Gastrocnemius medialis (tissue), 4 donors: Measurements from ENCODE around the gene PRSS48. TPM values are rescaled to one million over a fixed set of nuclear protein-coding genes. Genes with fewer than 3 reads are reported as not detected.

ENCODE experiments used
- ATAC-seq, 2 donors: fragments of 150-250 bp; one replicate each; pipeline ENCODE4 v1.9.1; 2016
- DNase-seq, 2 donors: peaks; one replicate each; pipeline ENCODE4 v3.0.0-alpha.2; 2019
- H3K27ac ChIP-seq, 4 donors: fragments of 200-600 bp; sonication (generic); 1 replicate in 1 of 4; 2 replicates in 3 of 4; pipeline ENCODE4 v1.5.1; 2016 to 2018; ENCODE audit warnings: mild to moderate bottlenecking in 2 of 4, moderate library complexity in 1 of 4
- H3K27me3 ChIP-seq, 3 donors: fragments of 200-600 bp; sonication (generic) in 2 of 3; 1 replicate in 1 of 3; 2 replicates in 2 of 3; pipeline versions ENCODE4 v1.5.1 to v1.6.0; 2016 to 2019; ENCODE audit warnings: mild to moderate bottlenecking in 1 of 3, moderate library complexity in 1 of 3
- H3K36me3 ChIP-seq, 2 donors: fragments of 200-600 bp; sonication (generic) in 1 of 2; one replicate each; pipeline ENCODE4 v1.5.1; 2017 to 2018
- H3K4me1 ChIP-seq, 2 donors: fragments of 200-600 bp; sonication (generic) in 1 of 2; one replicate each; pipeline ENCODE4 v1.5.1; 2016 to 2017; ENCODE audit warnings: mild to moderate bottlenecking in 2 of 2
- H3K4me3 ChIP-seq, 4 donors: fragments of 200-600 bp; sonication (generic) in 3 of 4; 1 replicate in 1 of 4; 2 replicates in 3 of 4; pipeline ENCODE4 v1.5.1; 2016 to 2019; ENCODE audit warnings: mild to moderate bottlenecking in 2 of 4
- H3K9me3 ChIP-seq, 3 donors: fragments of 200-600 bp; sonication (generic) in 2 of 3; 1 replicate in 1 of 3; 2 replicates in 2 of 3; pipeline ENCODE4 v1.5.1; 2016 to 2019
- POLR2A ChIP-seq, 2 donors: fragments of 450-650 bp; IDR thresholded peaks; one replicate each; pipeline ENCODE4 v1.6.1; 2017; ENCODE audit warnings: antibody characterized with exemption in 2 of 2, mild to moderate bottlenecking in 2 of 2, moderate library complexity in 2 of 2
- in situ Hi-C, 4 donors: fragments of 200-750 bp; cut with MboI; loops; one replicate each; pipeline versions ENCODE4 v1.15.0 to v1.8.0; 2017; ENCODE audit warnings: low sequenced_read_pairs in 4 of 4
- intact Hi-C: fragments of 100-400 bp; cut with DNase I; formaldehyde crosslinking; loops from one replicate; pipeline ENCODE4 v1.15.1; 2023; ENCODE audit warnings: low total_unique reads
- total RNA-seq, 4 donors: library from RNA; depleted of rRNA; stranded (reverse); fragments of >200 nt; gene quantifications; one replicate each; pipeline versions ENCODE4 v1.1.0 to v1.2.3, GENCODE V29; 2016
- TF ChIP-seq, protein P1 (sequence below), 5 experiments: fragments of 450-650 bp in 3 of 5; fragments of 200-600 bp in 2 of 5; sonication (generic) in 2 of 5; IDR thresholded peaks in 4 of 5; conservative IDR thresholded peaks in 1 of 5; 1 replicate in 4 of 5; 2 replicates in 1 of 5; pipeline ENCODE4 v1.5.1; 2016 to 2019; ENCODE audit warnings: antibody characterized with exemption in 5 of 5, mild to moderate bottlenecking in 3 of 5, moderate library complexity in 3 of 5

The PRSS48 gene
- total RNA-seq, 4 donors from 2014 or later = not detected

DNA sequence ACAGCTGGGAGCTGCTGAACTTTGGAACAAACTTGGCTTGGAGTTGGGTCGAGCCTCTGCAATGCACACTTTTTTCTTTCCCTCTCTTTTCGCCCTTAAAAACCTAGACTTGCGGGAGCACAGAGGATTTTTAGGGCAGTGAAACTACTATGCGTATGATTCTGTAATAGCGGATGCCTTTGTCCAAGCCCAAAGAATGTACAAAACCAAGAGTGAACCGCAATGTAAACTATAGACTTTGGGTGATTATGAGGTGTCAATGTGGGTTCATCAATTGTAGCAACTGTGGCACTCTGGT, 48.9 kb downstream of the PRSS48 start:
- Histone ChIP-seq H3K4me3 (peak overlapping the region; percentile 72 to 96 (median 76)), H3K9me3 (no peaks in the 10 kb centered on the region), H3K36me3 (no peaks in the 10 kb centered on the region), H3K4me1 (peaks cover 25 to 30% of the 10 kb centered on the region in 2 donors), H3K27me3 (no peaks in the 10 kb centered on the region), H3K27ac (peak overlapping the region; percentile 84 to 94 (median 86))
- DNase-seq (no peak), ATAC-seq (no peak)
- no peak for TF ChIP-seq POLR2A (IDR thresholded peaks at IDR 0.05)
- TF ChIP-seq, protein P1, sequence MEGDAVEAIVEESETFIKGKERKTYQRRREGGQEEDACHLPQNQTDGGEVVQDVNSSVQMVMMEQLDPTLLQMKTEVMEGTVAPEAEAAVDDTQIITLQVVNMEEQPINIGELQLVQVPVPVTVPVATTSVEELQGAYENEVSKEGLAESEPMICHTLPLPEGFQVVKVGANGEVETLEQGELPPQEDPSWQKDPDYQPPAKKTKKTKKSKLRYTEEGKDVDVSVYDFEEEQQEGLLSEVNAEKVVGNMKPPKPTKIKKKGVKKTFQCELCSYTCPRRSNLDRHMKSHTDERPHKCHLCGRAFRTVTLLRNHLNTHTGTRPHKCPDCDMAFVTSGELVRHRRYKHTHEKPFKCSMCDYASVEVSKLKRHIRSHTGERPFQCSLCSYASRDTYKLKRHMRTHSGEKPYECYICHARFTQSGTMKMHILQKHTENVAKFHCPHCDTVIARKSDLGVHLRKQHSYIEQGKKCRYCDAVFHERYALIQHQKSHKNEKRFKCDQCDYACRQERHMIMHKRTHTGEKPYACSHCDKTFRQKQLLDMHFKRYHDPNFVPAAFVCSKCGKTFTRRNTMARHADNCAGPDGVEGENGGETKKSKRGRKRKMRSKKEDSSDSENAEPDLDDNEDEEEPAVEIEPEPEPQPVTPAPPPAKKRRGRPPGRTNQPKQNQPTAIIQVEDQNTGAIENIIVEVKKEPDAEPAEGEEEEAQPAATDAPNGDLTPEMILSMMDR (IDR thresholded peaks at IDR 0.05 in 4 of 5, conservative IDR thresholded peaks at IDR 0.05 in 1 of 5) = no peak
- intact Hi-C loops (loop anchor here (1.0 to 10.0 kb wide), 3 partner anchors 161 to 311 kb away; partner anchors contain the start of genes LRBA and RPS3A), in situ Hi-C loops (no loop called here)

DNA sequence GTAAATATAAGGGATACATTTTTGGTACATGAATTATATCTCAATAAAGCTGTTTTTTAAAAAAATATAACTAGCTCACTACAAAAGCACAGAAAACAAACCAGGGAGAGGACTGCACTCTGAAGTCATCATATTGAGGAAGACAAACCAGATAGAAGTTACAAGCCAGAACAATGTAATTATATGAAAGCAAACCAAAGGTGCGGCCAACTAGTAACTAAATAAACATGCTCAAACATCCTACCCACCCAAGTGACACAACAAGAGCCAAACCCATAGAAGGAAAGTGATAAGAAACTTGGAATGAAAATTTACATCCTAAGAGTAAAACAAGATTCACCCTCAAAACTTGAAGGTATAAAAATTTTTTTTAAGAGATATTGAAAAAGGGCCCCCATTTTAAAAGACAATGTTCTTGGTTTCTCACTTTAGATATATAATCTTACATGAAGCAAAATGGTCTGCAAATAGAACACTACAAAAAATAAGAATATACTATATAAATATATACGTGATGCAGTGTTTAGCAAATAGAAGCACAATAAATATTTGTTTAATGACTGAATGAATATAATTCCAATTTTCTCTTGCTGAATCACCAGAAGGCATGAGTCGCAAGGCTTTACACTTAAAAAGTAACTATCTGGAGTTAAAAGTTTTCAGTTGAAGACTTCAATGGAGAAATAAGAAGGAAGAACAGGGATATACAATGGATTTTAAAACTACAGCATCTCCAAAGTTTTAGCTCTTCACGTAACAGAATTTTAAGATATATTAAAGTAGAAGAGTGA, 52.5 kb downstream of the PRSS48 start:
- ATAC-seq (no peak), DNase-seq (no peak)
- no peaks in the 10 kb centered on the region for H3K27me3 ChIP-seq
- no peak overlapping the region for H3K4me3 ChIP-seq
- TF ChIP-seq, protein P1 (IDR thresholded peaks at IDR 0.05 in 4 of 5, conservative IDR thresholded peaks at IDR 0.05 in 1 of 5) = no peak
- TF ChIP-seq POLR2A (IDR thresholded peaks at IDR 0.05) = no peak
- H3K36me3 ChIP-seq = no peaks in the 10 kb centered on the region
- in situ Hi-C loops = no loop called here
- peaks cover under 1 to 5% of the 10 kb centered on the region in 2 donors for H3K4me1 ChIP-seq
- no peak overlapping the region for H3K27ac ChIP-seq
- H3K9me3 ChIP-seq = no peaks in the 10 kb centered on the region
- intact Hi-C loops = loop anchor here (10.0 kb wide), 2 partner anchors 165 to 315 kb away; partner anchors contain the start of gene LRBA

GRCh38 chr4:151331276-151332042, 54.5 kb downstream of the PRSS48 start:
- no peak for DNase-seq
- Histone ChIP-seq H3K36me3 (no peaks in the 10 kb centered on the region), H3K4me3 (no peak overlapping the region), H3K27me3 (no peaks in the 10 kb centered on the region), H3K4me1 (no peaks in the 10 kb centered on the region), H3K9me3 (no peaks in the 10 kb centered on the region), H3K27ac (no peak overlapping the region)
- in situ Hi-C loops (no loop called here), intact Hi-C loops (no loop called here)
- TF ChIP-seq, protein P1 (IDR thresholded peaks at IDR 0.05 in 4 of 5, conservative IDR thresholded peaks at IDR 0.05 in 1 of 5) = no peak
- TF ChIP-seq POLR2A (IDR thresholded peaks at IDR 0.05) = no peak
- no peak for ATAC-seq

DNA sequence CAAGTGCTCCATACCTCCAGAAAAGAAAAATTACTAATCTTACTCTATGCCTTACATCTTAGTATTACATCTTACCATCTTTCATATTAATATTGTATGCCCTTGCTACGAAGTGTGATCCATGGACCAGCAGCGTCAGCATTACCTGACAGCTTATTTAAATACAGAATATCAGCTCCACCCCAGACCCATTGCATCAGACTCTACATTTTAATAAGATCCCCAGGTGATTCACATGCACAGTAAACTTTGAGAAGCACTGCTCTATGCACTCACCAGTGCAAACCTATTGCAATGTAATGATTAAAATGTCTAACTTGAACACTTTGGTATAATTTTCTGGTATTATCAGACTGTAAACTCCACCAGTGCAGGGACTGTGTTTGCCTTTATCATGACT, 62.5 kb downstream of the PRSS48 start:
- Histone ChIP-seq H3K4me3 (no peak overlapping the region), H3K36me3 (no peaks in the 10 kb centered on the region), H3K27ac (no peak overlapping the region), H3K4me1 (no peaks in the 10 kb centered on the region), H3K27me3 (no peaks in the 10 kb centered on the region), H3K9me3 (no peaks in the 10 kb centered on the region)
- DNase-seq = no peak
- intact Hi-C loops (no loop called here), in situ Hi-C loops (no loop called here)
- TF ChIP-seq, protein P1 (IDR thresholded peaks at IDR 0.05 in 4 of 5, conservative IDR thresholded peaks at IDR 0.05 in 1 of 5) = no peak
- no peak for TF ChIP-seq POLR2A (IDR thresholded peaks at IDR 0.05)
- no peak for ATAC-seq
